Measurements from ENCODE around the gene WDR35. TPM values are rescaled to one million over a fixed set of nuclear protein-coding genes. Genes with fewer than 3 reads are reported as not detected.

Gene WDR35
- total RNA-seq, 1 experiment from 2014 or later: 16.7 TPM

DNA sequence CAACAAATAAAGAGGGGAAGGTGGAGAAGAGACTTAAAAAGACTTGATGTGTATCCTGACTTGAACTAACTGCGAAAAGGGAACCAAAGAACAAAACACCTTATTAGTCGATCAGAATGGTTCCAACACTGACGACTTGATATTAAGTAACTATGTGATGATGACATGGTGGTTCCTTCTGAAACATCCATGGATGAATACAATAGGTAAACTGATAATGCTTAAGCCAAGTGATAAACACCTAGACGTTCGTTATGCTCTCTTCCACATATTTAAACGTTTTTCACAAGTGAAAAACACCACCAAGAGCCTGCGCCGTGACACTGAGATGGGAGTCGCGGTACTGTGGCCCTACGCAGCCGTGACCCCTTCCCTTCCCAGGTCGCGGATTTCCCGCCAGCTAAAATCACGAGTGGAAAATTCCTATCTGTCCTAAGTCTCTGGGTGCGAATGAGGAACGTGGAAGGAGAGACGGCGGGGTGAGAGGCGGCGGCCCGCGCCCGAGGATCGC is 88.9 kb downstream of the WDR35 start:
- no peaks in the 10 kb centered on the region for H3K9me3 Mint-ChIP-seq
- peak overlapping the region; percentile 98 to 99 for H3K4me3 Mint-ChIP-seq
- H3K4me2 ChIP-seq (ENCODE audit: insufficient read depth, insufficient read length, low read length): peak overlapping the region; percentile 61
- H2BK5ac ChIP-seq (ENCODE audit: insufficient read length, low read length): no peak overlapping the region
- peak overlapping the region; percentile 39 for H3K18ac ChIP-seq (ENCODE audit: insufficient read length, low read depth, low read length)
- no peaks in the 10 kb centered on the region for H4K20me1 ChIP-seq (ENCODE audit: control insufficient read depth, insufficient read depth, insufficient read length)
- peak overlapping the region; percentile 97 for H3K9ac ChIP-seq (ENCODE audit: extremely low read depth, insufficient read length, low read length)
- H3K4ac ChIP-seq (ENCODE audit: low read depth, low read length): no peak overlapping the region
- no peak overlapping the region for H4K8ac ChIP-seq (replicated peaks; ENCODE audit: insufficient read length, low read depth, low read length)
- H3K27me3 Mint-ChIP-seq (ENCODE audit: low read depth): no peaks in the 10 kb centered on the region
- H2BK12ac ChIP-seq (ENCODE audit: insufficient read length, low read depth, low read length): no peak overlapping the region
- no peak overlapping the region for H3T11ph ChIP-seq (ENCODE audit: low read length)
- H3K27me3 ChIP-seq (ENCODE audit: insufficient read depth, low read length): no peaks in the 10 kb centered on the region
- peaks cover 6% of the 10 kb centered on the region for H3K79me1 ChIP-seq (ENCODE audit: insufficient read depth, low read depth, low read length, poor library complexity, severe bottlenecking)
- peaks cover 5% of the 10 kb centered on the region; the same call in 1 of the 2 replicates for H3K79me2 ChIP-seq (ENCODE audit: insufficient read depth, low read length)
- WGBS (ENCODE audit: extremely low coverage, insufficient read length, low lambda C conversion rate): no CpG with 5 or more reads among the region's 26 CpGs
- H3K23ac ChIP-seq (ENCODE audit: insufficient read length, low read depth, low read length): no peak overlapping the region
- H3K27ac Mint-ChIP-seq: peak overlapping the region in 2 of 3 experiments; percentile 99 to 100; a peak in 6 of 7 replicates
- H2AK5ac ChIP-seq (ENCODE audit: insufficient read length, low read length): no peak overlapping the region
- no peak overlapping the region for H3K56ac ChIP-seq (ENCODE audit: insufficient read length, low read depth, low read length)
- no peak overlapping the region for H4K5ac ChIP-seq (ENCODE audit: insufficient read length, low read depth, low read length)
- peaks cover 18 to 19% of the 10 kb centered on the region in 2 experiments for H3K4me1 Mint-ChIP-seq
- no peak for TF ChIP-seq CTCF (conservative IDR thresholded peaks at IDR 0.05)
- no peak overlapping the region for H2AFZ ChIP-seq (ENCODE audit: low read length)
- H3K23me2 ChIP-seq (ENCODE audit: insufficient read length, low read depth, low read length, poor library complexity, severe bottlenecking): peaks cover 2% of the 10 kb centered on the region
- H4K91ac ChIP-seq (ENCODE audit: insufficient read length, low read depth, low read length): no peak overlapping the region
- no peak for DNase-seq
- H3K14ac ChIP-seq (ENCODE audit: insufficient read depth, low read length): peak overlapping the region; percentile 88
- no peak overlapping the region for H2BK120ac ChIP-seq (ENCODE audit: low read depth, low read length, poor library complexity, severe bottlenecking)
- no peaks in the 10 kb centered on the region for H3K9me3 ChIP-seq (ENCODE audit: control insufficient read depth, low read depth, low read length)
- H2BK15ac ChIP-seq (ENCODE audit: low read depth, low read length): no peak overlapping the region
- H3K4me1 ChIP-seq (ENCODE audit: insufficient read depth, low read length): no peaks in the 10 kb centered on the region
- H2BK20ac ChIP-seq (ENCODE audit: low read depth, low read length, poor library complexity, severe bottlenecking): no peak overlapping the region
- no peak overlapping the region for H3K27ac ChIP-seq (ENCODE audit: insufficient read length, low read depth, low read length)
- no peaks in the 10 kb centered on the region for H3K36me3 Mint-ChIP-seq (ENCODE audit: insufficient read depth in 1 of 3, low read depth in 3 of 3)

Data from H9 (cell line).